ENCODE data around the gene PTGDR2.

Gene PTGDR2

DNA sequence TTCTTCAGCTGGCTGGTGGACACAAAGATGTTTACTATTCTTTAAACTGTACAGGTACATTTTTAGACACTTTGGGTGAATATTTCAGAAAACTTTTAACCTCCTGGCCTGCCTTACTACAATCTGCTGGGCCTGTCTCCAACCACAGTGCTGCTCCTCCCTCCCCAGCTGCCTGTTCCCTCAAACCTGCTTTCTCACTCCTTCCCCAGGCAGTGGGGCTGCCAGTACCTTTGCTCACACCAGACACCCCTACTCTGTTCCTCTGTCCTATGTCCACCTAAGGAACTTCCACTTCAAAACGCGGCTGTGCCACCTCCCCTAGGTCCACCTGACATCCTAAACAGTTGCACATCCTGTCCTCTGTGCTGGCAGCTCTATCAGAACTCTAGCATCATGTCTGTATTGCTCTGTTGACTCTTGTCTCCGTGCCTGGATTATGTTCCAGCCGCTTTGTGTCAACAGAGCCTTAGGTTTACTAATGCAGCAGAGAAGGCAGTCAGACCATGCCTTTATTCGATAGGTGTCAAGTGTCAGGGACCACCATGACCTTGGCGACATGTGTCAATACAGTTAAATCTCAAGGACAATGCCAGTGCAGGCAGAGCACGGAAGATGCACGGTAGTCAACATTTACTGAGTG lies 25.0 kb upstream of the PTGDR2 start:
- no peak for DNase-seq (ENCODE audit: low read depth in 2 of 2)
- TF ChIP-seq, protein P1, sequence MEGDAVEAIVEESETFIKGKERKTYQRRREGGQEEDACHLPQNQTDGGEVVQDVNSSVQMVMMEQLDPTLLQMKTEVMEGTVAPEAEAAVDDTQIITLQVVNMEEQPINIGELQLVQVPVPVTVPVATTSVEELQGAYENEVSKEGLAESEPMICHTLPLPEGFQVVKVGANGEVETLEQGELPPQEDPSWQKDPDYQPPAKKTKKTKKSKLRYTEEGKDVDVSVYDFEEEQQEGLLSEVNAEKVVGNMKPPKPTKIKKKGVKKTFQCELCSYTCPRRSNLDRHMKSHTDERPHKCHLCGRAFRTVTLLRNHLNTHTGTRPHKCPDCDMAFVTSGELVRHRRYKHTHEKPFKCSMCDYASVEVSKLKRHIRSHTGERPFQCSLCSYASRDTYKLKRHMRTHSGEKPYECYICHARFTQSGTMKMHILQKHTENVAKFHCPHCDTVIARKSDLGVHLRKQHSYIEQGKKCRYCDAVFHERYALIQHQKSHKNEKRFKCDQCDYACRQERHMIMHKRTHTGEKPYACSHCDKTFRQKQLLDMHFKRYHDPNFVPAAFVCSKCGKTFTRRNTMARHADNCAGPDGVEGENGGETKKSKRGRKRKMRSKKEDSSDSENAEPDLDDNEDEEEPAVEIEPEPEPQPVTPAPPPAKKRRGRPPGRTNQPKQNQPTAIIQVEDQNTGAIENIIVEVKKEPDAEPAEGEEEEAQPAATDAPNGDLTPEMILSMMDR (IDR thresholded peaks at IDR 0.05; ENCODE audit: low read depth, low read length) = no peak
- no peak overlapping the region for H3K4me3 ChIP-seq (replicated peaks in 1 of 2; ENCODE audit: low read depth in 2 of 2, low read length in 2 of 2)

DNA sequence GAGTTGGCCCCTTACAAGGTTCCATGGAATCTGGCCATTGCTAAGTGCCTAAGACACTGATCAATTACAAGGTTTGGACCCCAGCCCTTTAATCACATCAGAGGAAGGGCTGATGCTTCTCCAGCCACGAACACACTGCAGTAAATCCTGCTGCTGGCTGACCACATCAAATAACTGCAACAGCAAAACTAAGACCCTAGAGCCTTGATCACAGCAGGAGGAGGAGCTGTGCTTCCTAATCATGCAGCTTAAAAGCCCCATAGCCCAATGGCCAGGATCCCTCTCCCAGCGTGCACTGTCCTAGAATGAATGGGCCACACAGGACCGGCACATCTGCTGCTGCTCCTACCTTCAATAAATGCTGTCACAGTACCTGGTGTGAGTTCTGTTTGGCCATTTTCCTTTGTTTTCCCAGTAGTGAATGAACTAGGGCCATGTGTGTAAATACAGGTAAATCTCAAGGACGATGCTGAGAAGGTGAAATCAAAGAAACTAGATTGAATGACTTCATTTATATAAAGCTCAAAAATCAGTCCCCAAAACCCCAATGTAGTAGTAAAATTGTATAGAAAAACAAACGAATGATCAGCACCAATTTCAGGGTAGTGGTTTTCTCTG lies 24.3 kb upstream of the PTGDR2 start:
- H3K4me3 ChIP-seq (replicated peaks in 1 of 2; ENCODE audit: low read depth in 2 of 2, low read length in 2 of 2) = no peak overlapping the region
- TF ChIP-seq, protein P1 (IDR thresholded peaks at IDR 0.05; ENCODE audit: low read depth, low read length) = no peak
- DNase-seq (ENCODE audit: low read depth in 2 of 2) = no peak

DNA sequence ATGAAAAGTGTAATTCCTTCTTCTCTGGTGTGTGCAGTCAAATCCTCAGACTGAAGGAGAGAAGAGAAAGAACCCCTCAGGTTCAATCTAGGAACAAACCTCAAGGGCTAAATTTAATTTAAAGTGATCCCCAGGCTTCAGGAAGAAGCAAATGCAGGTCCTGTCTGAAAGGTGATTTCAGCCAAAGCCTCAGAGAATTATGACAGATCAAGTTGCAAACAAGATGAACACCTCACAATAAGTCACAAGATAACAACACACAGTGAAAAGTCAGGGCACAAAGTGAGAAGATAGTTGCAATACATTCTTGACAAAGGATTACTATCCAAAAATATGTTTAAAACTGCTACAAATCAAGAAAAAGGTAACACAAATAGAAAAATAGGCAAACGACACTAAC lies 23.4 kb upstream of the PTGDR2 start:
- TF ChIP-seq, protein P1 (IDR thresholded peaks at IDR 0.05; ENCODE audit: low read depth, low read length) = no peak

DNA sequence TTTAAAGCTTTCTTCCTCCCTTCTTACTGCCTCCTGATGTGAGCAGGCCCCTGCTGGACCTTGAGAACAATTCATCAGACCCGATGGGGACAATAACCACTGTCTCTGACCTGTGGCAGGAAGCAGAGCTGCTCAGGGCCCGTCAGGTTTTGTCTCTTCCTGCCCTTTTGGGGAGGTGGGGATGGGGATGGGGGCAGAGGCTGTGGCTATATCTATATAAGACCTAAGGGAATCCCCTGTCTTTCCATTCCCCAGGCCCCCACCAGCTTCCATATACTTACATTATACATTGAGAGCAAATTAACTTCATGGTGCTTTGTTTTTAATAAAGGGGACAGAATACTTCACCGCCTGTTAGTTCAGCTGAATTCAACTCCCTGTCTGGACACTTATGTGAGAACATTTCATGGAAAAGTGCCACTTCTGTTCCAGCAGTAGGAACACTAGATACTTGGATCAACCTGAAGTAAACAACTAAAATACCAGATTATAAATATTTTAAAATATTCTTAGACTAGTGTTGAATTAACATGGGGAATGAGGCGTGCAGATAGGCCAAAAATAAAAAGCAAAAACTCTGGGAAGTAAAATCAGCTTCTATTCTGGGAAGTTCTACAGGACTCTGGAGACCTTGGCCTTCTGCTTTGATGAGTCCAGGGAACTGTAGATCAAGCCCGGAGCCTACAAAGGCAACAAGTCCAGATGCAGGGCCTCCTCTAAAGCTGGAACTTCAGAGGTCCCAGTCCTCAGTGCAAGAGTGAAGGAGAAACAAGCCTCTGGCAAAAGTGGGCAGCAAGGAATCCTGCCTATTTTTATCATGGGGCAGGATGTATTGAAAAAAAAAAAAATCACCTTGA lies 22.7 kb upstream of the PTGDR2 start:
- TF ChIP-seq, protein P1 (IDR thresholded peaks at IDR 0.05; ENCODE audit: low read depth, low read length) = no peak
- H3K4me3 ChIP-seq (replicated peaks in 1 of 2; ENCODE audit: low read depth in 2 of 2, low read length in 2 of 2) = no peak overlapping the region
- DNase-seq (ENCODE audit: low read depth in 2 of 2) = no peak

More for the DNA sequence above, 23.4 kb upstream of the PTGDR2 start:
- no peak for DNase-seq (ENCODE audit: low read depth in 2 of 2)
- H3K4me3 ChIP-seq (replicated peaks in 1 of 2; ENCODE audit: low read depth in 2 of 2, low read length in 2 of 2) = no peak overlapping the region

DNA sequence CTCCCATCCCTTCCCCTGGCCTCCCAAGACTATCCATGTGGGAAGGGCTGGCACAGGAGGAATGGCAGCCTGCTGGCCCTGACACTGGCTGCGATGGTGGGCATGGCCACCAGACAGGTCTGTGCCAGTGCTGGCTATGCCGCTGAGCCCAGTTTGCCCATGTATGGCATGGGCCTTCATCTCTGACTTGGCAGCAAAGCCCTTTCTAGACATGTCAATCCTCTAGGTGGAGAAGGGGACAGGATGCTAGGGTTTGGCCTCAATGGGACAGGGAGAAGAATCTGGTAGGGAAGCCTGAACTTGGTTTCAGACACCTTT lies 20.4 kb upstream of the PTGDR2 start:
- DNase-seq (ENCODE audit: low read depth in 2 of 2) = no peak
- TF ChIP-seq, protein P1 (IDR thresholded peaks at IDR 0.05; ENCODE audit: low read depth, low read length) = no peak
- H3K4me3 ChIP-seq (replicated peaks in 1 of 2; ENCODE audit: low read depth in 2 of 2, low read length in 2 of 2) = no peak overlapping the region

DNA sequence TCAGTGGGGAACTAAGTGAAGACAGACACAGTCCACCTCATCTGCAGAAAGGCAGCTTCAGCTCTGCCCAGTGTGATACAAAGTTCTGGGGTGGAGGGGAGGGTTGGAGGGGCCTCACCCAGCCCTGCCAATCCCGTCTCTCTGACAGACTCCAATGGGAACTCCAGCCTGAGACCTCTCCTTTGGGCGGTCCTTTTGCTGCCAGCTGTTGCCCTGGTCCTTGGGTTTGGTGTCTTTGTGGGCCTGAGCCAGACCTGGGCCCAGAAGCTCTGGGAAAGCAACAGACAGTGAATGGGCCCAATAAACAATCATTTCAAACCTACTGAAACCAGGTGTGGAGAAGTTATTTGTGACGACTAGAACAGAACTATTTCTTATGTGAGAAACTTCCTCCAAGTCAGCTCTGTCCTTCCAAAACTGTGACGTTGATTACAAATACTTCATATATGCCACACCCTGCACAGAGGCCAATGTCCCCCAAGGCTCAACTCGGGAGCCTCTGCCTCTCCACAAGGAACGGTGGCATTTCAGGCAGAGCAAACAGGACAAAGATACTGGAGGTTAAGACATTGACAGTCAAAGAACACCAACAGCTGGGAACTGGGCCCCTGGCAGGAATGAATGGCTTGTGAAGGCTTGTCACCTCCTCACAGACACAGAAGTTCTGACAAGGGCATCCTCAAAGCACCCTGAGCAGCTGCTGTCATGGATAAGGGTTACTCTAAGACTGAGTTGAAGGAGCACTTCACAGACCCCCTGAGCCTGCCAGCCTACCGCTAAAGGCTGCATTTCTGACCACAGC lies 19.8 kb upstream of the PTGDR2 start:
- TF ChIP-seq, protein P1 (IDR thresholded peaks at IDR 0.05; ENCODE audit: low read depth, low read length) = no peak
- no peak for DNase-seq (ENCODE audit: low read depth in 2 of 2)
- H3K4me3 ChIP-seq (replicated peaks in 1 of 2; ENCODE audit: low read depth in 2 of 2, low read length in 2 of 2) = no peak overlapping the region
